Trophoblast cell (in vitro differentiated cells and primary cell): ENCODE results near the gene TCEA2.
"Not testable (repeated sequence)": the region's sequence is repeated elsewhere in the genome, so short reads cannot be mapped to it uniquely, and the experiment has no call there.

Experiments used
- DNase-seq, 2 donors: peaks; one replicate each; pipeline ENCODE4 v3.0.0-alpha.2; 2016
- H2AFZ ChIP-seq: 2 replicates; pipeline ENCODE4 v1.6.1; 2013; ENCODE audit warnings: low read length, moderate library complexity, mild to moderate bottlenecking; ENCODE audit not compliant: insufficient read depth, poor library complexity
- H2AK5ac ChIP-seq: 2 replicates; pipeline ENCODE4 v1.6.1; 2013; ENCODE audit warnings: mild to moderate bottlenecking, low read length
- H2BK120ac ChIP-seq: 2 replicates; pipeline ENCODE4 v1.6.1; 2013; ENCODE audit warnings: low read length, mild to moderate bottlenecking, moderate library complexity; ENCODE audit not compliant: insufficient read depth, poor library complexity
- H2BK12ac ChIP-seq: 2 replicates; pipeline ENCODE4 v1.6.1; 2013; ENCODE audit warnings: mild to moderate bottlenecking, low read length, moderate library complexity
- H2BK5ac ChIP-seq: 2 replicates; pipeline ENCODE4 v1.6.1; 2013; ENCODE audit warnings: low read length, low read depth, moderate library complexity, mild to moderate bottlenecking; ENCODE audit not compliant: poor library complexity
- H3K14ac ChIP-seq: 2 replicates; pipeline ENCODE4 v1.6.1; 2013; ENCODE audit warnings: mild to moderate bottlenecking, low read length
- H3K18ac ChIP-seq: 2 replicates; pipeline ENCODE4 v1.6.1; 2013; ENCODE audit warnings: mild to moderate bottlenecking, low read length
- H3K23ac ChIP-seq: 2 replicates; pipeline ENCODE4 v1.6.1; 2013; ENCODE audit warnings: low read length
- H3K27ac ChIP-seq: 2 replicates; pipeline ENCODE4 v1.5.1; 2013; ENCODE audit warnings: low read depth, mild to moderate bottlenecking, inconsistent platforms, low read length, moderate library complexity
- H3K27me3 ChIP-seq: 2 replicates; pipeline ENCODE4 v1.6.1; 2013; ENCODE audit warnings: inconsistent platforms, mild to moderate bottlenecking, low read length, moderate library complexity; ENCODE audit not compliant: insufficient read depth
- H3K36me3 ChIP-seq, 2 experiments: 1 replicate in 1 of 2; 2 replicates in 1 of 2; pipeline ENCODE4 v1.6.1; 2013; ENCODE audit warnings: low read length in 2 of 2, mild to moderate bottlenecking in 2 of 2, moderate library complexity in 1 of 2; ENCODE audit not compliant: insufficient read depth in 2 of 2, control insufficient read depth in 1 of 2
- H3K4ac ChIP-seq: 2 replicates; pipeline ENCODE4 v1.6.1; 2013; ENCODE audit warnings: low read depth, mild to moderate bottlenecking, low read length, moderate library complexity
- H3K4me1 ChIP-seq, 2 experiments: 1 replicate in 1 of 2; 2 replicates in 1 of 2; pipeline ENCODE4 v1.6.1; 2013; ENCODE audit warnings: low read length in 2 of 2, mild to moderate bottlenecking in 2 of 2, moderate library complexity in 1 of 2; ENCODE audit not compliant: insufficient read depth in 2 of 2, control insufficient read depth in 1 of 2
- H3K4me2 ChIP-seq: 2 replicates; pipeline ENCODE4 v1.6.1; 2013; ENCODE audit warnings: inconsistent platforms, mild to moderate bottlenecking, low read length, moderate library complexity
- H3K4me3 ChIP-seq: 2 replicates; pipeline ENCODE4 v1.5.1; 2013; ENCODE audit warnings: mild to moderate bottlenecking, low read depth, low read length, inconsistent platforms
- H3K79me1 ChIP-seq: one replicate; pipeline ENCODE4 v1.6.1; 2013; ENCODE audit warnings: low read length
- H3K79me2 ChIP-seq: 2 replicates; pipeline ENCODE4 v1.6.1; 2013; ENCODE audit warnings: low read length, mild to moderate bottlenecking; ENCODE audit not compliant: control insufficient read depth, insufficient read depth, poor library complexity
- H3K9ac ChIP-seq: 2 replicates; pipeline ENCODE4 v1.6.1; 2013; ENCODE audit warnings: mild to moderate bottlenecking, low read length
- H3K9me3 ChIP-seq: 2 replicates; pipeline ENCODE4 v1.6.1; 2013; ENCODE audit warnings: low read depth, mild to moderate bottlenecking, control low read depth, inconsistent platforms, low read length; ENCODE audit not compliant: insufficient read depth
- H4K12ac ChIP-seq: 2 replicates; pipeline ENCODE4 v1.6.1; 2013; ENCODE audit warnings: low read depth, mild to moderate bottlenecking, low read length, moderate library complexity
- H4K8ac ChIP-seq: 2 replicates; pipeline ENCODE4 v1.6.1; 2013; ENCODE audit warnings: low read depth, mild to moderate bottlenecking, low read length, moderate library complexity
- H4K91ac ChIP-seq: one replicate; pipeline ENCODE4 v1.6.1; 2013; ENCODE audit warnings: low read depth, mild to moderate bottlenecking, low read length, moderate library complexity
- WGBS: extraction: QIAGEN DNeasy Blood & Tissue Kit; methylation state at CpG from one replicate; pipeline ENCODE4 v1.1.7; 2013; ENCODE audit warnings: missing lambda C conversion rate; ENCODE audit not compliant: insufficient read length, insufficient coverage; ENCODE audit errors: extremely low coverage; 5-methylcytosine and 5-hydroxymethylcytosine counted together

Gene TCEA2

GRCh38 chr20:64083804-64084684 lies 21.0 kb downstream of the TCEA2 start, which contains the start of gene LKAAEAR1:
LKAAEAR1 (minus strand) TSS chr20:64084398; CDS start chr20:64084219, 179 bp downstream.
- no peak within 1 kb of the TSS for H4K8ac ChIP-seq
- H2AFZ ChIP-seq = peak within 1 kb of the TSS; percentile 66
- no peak within 1 kb of the TSS for H2AK5ac ChIP-seq
- peak within 1 kb of the TSS; percentile 16 for H4K12ac ChIP-seq
- H3K27ac ChIP-seq = no peak within 1 kb of the TSS
- peak within 1 kb of the TSS; percentile 67 for H3K4me3 ChIP-seq
- H3K9me3 ChIP-seq = peaks cover 9% of the 10 kb centered on the region
- no peaks in the 10 kb centered on the region for H3K36me3 ChIP-seq
- H4K91ac ChIP-seq = no peak within 1 kb of the TSS
- no peak within 1 kb of the TSS for H3K23ac ChIP-seq
- no peak within 1 kb of the TSS for H3K9ac ChIP-seq
- no CpG with 5 or more reads among the region's 86 CpGs for WGBS
- H3K27me3 ChIP-seq = peaks cover 28% of the 10 kb centered on the region
- H3K4me2 ChIP-seq = peak within 1 kb of the TSS; percentile 91
- no peak for DNase-seq
- no peak within 1 kb of the TSS for H3K18ac ChIP-seq
- H2BK120ac ChIP-seq = no peak within 1 kb of the TSS
- no peak within 1 kb of the TSS for H3K4ac ChIP-seq
- peaks cover 10% of the 10 kb centered on the region for H3K79me1 ChIP-seq
- no peak within 1 kb of the TSS for H3K14ac ChIP-seq
- peaks cover 8% of the 10 kb centered on the region for H3K79me2 ChIP-seq
- H2BK12ac ChIP-seq = no peak within 1 kb of the TSS
- H2BK5ac ChIP-seq = no peak within 1 kb of the TSS
- peaks cover 12 to 18% of the 10 kb centered on the region in 2 experiments for H3K4me1 ChIP-seq

- Histone ChIP-seq H3K4me1 (peaks cover 10 to 16% of the 10 kb centered on the region in 2 experiments), H3K14ac (no peak overlapping the region), H2AFZ (no peak overlapping the region), H3K9ac (no peak overlapping the region), H2AK5ac (no peak overlapping the region), H3K27me3 (peaks cover 28% of the 10 kb centered on the region), H2BK12ac (no peak overlapping the region), H4K91ac (no peak overlapping the region), H3K9me3 (peaks cover 9% of the 10 kb centered on the region), H3K4me2 (no peak overlapping the region), H3K27ac (no peak overlapping the region), H3K79me1 (peaks cover 3% of the 10 kb centered on the region), H3K4me3 (no peak overlapping the region), H4K8ac (no peak overlapping the region), H3K36me3 (no peaks in the 10 kb centered on the region), H3K79me2 (peaks cover 3% of the 10 kb centered on the region), H3K23ac (no peak overlapping the region), H2BK120ac (no peak overlapping the region), H3K18ac (no peak overlapping the region), H3K4ac (no peak overlapping the region), H2BK5ac (no peak overlapping the region), H4K12ac (no peak overlapping the region)
- no peak for DNase-seq
- WGBS = no CpG with 5 or more reads among the region's 23 CpGs
Observed at GRCh38 chr20:64084685-64085152, 21.7 kb downstream of the TCEA2 start.

GRCh38 chr20:64086801-64087200 lies 23.8 kb downstream of the TCEA2 start:
- Histone ChIP-seq H3K79me1 (no peaks in the 10 kb centered on the region), H2BK12ac (no peak overlapping the region), H3K4me2 (no peak overlapping the region), H2BK5ac (no peak overlapping the region), H3K9me3 (peaks cover 9% of the 10 kb centered on the region), H4K12ac (no peak overlapping the region), H4K91ac (no peak overlapping the region), H2AK5ac (no peak overlapping the region), H3K27ac (no peak overlapping the region), H4K8ac (no peak overlapping the region), H3K79me2 (no peaks in the 10 kb centered on the region), H3K18ac (no peak overlapping the region), H3K27me3 (peaks cover 24% of the 10 kb centered on the region), H3K14ac (no peak overlapping the region), H2AFZ (no peak overlapping the region), H2BK120ac (no peak overlapping the region), H3K4me3 (no peak overlapping the region), H3K4ac (no peak overlapping the region), H3K9ac (no peak overlapping the region), H3K23ac (no peak overlapping the region), H3K36me3 (no peaks in the 10 kb centered on the region), H3K4me1 (peaks cover 10 to 15% of the 10 kb centered on the region in 2 experiments)
- WGBS = no CpG with 5 or more reads among the region's 11 CpGs
- no peak for DNase-seq

GRCh38 chr20:64087226-64087825 lies 24.3 kb downstream of the TCEA2 start:
- H3K14ac ChIP-seq, H3K4ac ChIP-seq, DNase-seq, H3K9ac ChIP-seq, H4K91ac ChIP-seq, H3K36me3 ChIP-seq, H3K27ac ChIP-seq, H2BK5ac ChIP-seq, H2BK120ac ChIP-seq, H3K18ac ChIP-seq, H3K4me3 ChIP-seq, H4K12ac ChIP-seq, H3K9me3 ChIP-seq, H3K79me1 ChIP-seq, H2AK5ac ChIP-seq, H2BK12ac ChIP-seq, H4K8ac ChIP-seq, H3K4me2 ChIP-seq, H2AFZ ChIP-seq, H3K79me2 ChIP-seq, H3K23ac ChIP-seq: not testable (repeated sequence)
- H3K4me1 ChIP-seq = peaks cover 10 to 11% of the 10 kb centered on the region in 2 experiments
- WGBS = no CpG with 5 or more reads among the region's 36 CpGs
- H3K27me3 ChIP-seq = peaks cover 24% of the 10 kb centered on the region
